HG03439 (cell line): Measurements from ENCODE around the gene DISP2.
A peak's percentile ranks its signal among the peaks of the same experiment; 100 is the strongest.

Experiments used
- ATAC-seq: cut with Tn5 transposase; IDR thresholded peaks from one replicate; pipeline ENCODE4 v1.9.1; 2021; ENCODE audit warnings: mild to moderate bottlenecking, moderate library complexity; ENCODE audit not compliant: unreplicated experiment

The DISP2 gene, protein sequence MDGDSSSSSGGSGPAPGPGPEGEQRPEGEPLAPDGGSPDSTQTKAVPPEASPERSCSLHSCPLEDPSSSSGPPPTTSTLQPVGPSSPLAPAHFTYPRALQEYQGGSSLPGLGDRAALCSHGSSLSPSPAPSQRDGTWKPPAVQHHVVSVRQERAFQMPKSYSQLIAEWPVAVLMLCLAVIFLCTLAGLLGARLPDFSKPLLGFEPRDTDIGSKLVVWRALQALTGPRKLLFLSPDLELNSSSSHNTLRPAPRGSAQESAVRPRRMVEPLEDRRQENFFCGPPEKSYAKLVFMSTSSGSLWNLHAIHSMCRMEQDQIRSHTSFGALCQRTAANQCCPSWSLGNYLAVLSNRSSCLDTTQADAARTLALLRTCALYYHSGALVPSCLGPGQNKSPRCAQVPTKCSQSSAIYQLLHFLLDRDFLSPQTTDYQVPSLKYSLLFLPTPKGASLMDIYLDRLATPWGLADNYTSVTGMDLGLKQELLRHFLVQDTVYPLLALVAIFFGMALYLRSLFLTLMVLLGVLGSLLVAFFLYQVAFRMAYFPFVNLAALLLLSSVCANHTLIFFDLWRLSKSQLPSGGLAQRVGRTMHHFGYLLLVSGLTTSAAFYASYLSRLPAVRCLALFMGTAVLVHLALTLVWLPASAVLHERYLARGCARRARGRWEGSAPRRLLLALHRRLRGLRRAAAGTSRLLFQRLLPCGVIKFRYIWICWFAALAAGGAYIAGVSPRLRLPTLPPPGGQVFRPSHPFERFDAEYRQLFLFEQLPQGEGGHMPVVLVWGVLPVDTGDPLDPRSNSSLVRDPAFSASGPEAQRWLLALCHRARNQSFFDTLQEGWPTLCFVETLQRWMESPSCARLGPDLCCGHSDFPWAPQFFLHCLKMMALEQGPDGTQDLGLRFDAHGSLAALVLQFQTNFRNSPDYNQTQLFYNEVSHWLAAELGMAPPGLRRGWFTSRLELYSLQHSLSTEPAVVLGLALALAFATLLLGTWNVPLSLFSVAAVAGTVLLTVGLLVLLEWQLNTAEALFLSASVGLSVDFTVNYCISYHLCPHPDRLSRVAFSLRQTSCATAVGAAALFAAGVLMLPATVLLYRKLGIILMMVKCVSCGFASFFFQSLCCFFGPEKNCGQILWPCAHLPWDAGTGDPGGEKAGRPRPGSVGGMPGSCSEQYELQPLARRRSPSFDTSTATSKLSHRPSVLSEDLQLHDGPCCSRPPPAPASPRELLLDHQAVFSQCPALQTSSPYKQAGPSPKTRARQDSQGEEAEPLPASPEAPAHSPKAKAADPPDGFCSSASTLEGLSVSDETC (N-terminal part only)

DNA sequence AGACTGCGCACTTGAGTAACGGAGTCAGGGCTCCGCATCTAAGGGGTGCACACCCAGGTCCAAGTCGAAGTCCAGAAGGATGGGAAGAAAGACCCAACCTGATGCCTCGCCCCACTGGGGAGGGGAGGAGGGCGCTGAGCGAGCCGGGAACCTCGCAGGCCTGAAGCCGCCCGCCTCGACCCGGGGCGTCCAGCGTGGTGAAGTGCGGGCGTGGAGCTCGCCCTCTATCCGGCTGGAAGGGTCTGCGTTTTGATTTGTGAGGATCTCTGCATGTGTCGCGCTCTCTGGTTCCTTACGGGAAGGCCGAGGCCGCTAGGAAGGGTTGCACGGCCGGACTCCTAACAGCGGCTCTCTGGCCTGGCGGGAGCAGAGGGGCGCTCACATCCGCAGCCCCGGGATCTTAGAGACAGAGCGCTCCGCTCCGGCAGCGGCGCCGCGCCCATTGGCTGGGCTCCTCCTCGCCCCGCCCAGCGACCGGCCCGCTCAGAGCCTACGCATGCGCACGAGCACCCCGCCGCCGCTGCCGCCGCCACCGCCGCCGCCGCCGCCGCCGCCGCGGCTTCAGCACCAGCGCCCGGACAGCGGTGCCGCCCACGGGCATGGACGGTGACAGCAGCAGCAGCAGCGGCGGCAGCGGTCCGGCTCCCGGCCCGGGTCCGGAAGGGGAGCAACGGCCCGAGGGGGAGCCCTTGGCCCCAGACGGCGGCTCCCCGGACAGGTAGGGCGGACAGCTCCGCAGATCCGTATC is at the start of gene DISP2:
Gene DISP2 (plus strand): TSS at position 497 of the 748 bp plus-strand sequence. CDS start 103 bp downstream, at position 600.
- ATAC-seq, result peak; percentile 76

DNA sequence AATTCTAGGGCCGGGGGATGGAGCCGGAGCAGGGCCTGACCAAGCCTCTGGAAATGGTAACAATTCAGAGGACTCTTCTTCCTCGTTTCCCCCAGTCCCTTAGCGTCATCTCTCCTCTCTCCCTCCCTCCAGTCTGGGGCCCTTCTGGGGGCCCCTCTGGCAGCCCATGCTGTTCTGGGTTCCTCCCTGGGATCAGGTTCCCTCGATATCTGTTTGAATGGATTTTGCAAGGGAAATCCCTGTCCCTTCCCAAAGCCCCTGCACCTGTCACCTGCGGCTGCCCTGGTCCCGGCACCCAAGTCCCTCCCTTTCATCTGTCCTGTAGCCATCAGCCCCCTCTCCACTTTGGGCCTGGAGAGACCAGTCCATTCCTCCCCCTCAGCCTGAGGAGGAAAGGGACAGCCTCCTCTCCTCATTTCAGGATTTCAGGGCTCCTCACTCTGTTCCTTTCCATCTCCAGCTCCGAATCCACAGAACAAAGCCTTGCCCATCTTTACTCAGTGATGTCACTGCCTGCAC is 48.6 kb upstream of the DISP2 start:
- ATAC-seq, result no peak

DNA sequence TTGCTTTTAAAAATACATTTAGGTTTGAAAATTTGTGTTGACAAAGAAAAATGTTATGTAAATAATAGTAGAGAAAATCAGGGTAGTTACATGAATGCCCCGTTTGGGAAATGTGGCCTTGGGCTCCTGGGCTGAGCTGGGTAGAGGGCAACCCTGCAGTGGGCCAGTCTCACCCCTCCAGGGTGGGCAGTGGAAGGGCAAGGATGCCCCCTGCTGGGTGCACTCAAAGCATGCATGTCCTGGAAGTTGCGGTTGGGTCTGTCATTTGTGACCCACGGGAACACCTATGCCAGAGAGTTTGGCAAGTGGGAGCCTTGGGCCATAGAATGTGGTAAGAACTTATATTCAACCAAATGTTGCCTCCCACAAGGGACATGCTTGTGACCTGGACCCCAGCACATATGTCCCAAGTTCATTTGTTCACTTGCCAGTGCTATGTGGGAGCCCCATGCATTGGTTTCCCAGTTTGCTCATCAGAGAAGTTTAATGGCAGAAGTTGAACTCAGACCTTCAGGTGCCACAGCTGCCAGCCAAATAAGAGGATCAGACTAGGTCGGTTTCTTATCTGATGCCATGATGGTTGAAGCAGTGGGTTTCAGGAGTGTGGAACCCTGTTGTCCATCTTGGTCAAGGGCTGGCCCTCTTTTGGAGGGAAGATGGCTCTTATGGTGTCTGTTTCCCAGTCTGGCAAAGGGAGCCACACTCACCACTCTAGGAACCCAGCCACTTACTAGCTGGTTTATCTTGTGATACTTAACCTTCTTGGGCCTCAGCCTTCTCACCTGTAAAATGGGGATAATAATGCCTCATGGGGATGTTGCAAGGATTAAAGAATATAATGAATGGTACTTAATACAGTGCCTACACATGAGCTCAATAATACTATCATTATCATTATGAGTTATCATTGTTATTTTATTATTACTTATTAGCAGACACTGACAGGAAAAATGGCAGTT is 47.7 kb upstream of the DISP2 start:
- no peak for ATAC-seq

DNA sequence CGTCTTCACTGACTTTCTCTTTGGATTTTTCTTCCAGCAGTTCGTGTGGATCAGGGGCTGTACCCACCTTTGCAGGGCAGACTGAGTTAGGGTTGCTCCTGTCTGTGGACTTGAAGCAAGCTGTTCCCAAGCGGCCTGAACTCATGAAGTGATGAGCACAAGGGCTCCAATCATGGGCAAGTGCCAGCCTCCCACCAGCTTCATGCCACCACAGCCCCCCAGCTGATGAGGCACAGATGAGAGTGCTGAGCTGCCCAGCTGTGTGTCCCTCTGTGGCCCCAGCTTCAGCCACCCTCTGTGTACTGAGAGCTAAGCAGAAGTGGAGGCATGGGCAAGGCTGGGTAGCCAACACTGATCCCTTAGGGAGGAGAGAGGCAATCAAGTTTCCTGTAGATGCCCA is 47.0 kb upstream of the DISP2 start:
- no peak for ATAC-seq

DNA sequence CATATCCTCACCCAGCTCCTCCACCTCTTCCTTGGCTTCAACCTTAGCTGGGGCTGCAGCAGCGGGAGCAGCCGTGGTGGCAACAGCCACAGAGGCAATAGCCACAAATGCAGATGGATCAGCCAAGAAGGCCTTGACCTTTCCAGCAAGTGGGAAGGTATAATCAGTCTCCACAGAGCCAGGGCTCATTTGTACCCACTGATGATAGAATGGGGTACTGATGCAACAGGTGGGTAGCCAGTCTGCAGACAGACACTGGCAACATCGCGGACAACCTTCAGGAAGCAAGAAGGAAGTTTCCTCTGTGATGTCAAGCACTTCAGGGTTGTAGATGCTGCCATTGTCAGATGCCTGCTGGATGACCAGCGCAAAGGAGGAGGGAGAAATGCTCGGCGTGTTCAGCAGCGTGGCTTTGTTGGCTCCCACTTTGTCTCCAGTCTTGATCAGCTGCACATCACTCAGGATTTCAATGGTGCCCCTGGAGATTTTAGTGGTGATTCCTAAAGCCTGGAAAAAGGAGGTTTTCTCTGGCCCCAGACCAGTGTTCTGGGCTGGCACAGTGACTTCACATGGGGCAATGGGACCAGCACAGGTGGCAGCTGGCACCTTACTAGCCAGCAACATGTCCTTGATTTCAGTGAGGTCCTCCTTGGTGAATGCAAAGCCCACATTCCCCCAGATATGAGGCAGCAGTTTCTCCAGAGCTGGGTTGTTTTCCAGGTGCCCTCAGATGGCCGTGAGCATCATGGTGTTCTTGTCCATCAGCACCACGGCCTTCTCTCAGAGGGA is 45.5 kb upstream of the DISP2 start:
- no peak for ATAC-seq

DNA sequence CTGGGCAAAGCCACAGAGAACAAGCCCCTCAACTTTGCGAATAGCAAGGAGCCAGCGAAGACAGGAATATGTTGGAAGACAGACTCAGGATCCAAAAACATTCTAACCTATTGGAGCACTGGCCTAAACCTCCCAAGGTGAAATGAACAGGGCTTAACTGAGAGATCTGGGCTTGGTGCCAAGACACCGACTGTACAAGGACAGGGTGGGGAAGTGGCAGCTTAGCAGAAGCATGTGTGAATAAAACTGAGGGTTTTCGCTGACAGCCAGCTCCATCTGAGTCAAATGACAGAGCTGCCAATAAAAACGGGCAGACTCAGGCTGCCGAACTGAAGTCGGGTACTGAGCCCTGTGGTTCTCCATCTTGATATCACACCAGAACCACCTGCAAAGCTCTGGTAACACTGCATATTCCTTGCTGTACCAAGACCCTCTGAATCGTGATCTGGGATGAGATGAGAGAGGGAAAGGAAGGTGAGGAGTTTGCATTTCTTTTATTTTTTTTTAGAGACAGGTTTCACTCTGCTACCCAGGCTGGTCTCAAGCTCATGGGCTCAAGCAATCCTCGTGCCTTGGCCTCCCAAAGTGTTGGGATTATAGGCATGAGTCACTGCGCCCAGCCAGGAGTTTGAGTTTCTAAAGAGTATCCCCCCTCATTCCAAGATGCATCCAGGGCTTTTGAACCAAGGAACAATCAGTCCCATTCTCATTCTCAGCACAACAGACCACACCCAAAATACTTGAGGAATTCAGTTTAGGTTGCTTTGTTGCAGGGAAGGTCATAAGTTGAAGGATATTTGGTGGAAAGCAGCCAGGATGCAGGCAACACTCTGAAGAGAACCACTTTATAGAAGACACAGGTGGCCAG is 44.3 kb upstream of the DISP2 start:
- ATAC-seq, result no peak

DNA sequence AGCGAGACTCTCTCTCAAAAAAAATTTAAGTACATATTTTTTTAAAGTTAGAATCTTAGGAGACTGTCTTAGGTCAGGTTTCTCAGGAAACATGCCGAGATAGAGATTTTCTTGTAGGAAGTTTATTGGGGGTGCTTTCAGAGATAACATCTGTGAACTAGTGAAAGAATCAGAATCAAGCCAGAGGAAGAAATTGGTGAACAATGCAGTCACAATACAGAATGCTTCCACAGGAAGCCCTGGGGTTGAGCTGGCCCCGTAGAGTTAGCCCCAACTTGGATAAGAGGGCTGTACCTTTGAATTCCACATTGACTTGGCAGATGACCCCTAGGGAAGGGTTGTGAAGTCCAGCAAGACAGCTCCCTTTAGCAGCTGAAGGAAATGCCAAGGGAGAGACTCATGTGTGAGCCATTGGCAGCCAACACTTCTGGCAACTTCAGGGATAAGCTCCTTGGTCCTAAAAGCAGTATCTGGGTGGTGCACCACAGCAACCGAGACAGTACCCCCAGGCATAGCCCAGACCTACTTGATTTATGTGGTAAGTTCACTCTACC is 43.2 kb upstream of the DISP2 start:
- no peak for ATAC-seq

DNA sequence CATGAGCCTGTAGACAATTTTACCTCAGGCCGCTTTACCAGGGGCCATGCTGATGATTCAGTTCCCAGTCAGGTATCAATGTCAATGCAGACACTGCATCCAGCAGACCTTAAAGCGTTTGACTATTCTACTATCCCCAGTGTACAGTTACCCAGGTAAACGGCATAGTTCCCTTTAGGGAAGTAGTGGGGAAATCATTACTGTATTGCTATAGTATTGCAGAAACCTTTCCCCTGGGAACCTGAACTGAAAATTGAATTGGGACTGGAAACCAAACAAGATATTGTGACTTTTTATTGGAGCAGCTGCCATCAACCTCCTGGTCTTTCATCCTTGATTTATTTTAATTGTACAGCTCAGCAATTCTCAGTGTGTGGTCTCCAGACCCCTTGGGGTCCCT is 41.1 kb upstream of the DISP2 start:
- ATAC-seq, result no peak

DNA sequence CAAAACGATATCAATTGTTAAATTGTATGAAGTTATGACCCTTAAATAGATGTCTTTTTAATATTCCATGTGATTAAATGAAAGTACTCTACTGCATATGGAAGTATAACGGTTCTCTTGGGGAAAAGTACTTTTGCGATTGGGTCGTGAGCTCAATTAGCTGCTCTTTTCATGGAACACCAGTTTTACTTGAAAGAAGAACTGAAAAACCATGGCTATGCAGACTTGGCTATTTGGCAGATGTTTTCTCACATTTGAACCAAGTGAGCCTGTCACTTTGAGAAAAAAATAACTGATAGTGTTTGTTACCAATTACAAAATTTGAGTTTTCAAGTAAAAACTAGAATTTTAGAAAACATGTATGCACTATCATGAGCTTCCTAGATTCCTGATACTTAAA is 40.4 kb upstream of the DISP2 start:
- ATAC-seq, result no peak

DNA sequence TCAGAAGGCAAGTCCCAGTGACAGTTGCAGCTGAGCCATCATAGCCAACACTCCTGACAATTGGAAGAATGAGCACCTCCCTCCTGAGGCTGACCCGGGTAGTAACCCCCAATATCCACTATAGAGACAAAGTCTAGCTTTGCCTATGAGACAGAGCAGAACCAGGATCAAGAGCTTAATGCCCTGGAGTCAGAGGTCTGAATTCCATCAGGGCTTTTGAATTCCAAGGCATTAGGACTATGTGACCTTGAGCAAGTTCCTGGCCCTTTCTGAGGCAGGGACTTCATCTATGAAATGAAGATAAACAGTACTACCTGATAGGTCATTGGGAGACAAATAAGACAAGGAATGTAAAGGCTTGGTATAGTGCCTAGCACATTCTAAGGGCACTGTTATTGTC is 37.6 kb upstream of the DISP2 start:
- ATAC-seq, result no peak

DNA sequence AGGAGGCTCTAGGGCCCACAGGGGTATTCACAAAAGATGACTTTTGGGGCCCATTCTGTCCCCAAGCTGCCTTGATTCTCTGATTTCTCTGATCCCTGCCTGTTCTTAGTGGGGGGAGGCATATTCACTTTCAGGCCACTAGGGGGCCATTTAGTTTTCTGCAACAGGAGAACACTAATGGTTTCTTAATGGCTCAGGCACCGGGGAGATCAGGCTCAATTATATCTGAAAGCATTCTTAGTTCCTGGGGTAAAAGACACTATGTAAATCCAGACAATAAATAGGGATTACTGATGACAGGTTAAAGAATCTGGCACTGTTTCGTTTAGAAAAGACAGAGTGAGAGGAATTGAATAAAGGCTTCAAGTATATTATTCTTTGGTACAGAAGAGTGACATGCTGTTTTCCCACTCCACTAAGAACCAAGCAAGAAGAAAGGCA is 37.1 kb upstream of the DISP2 start:
- no peak for ATAC-seq

DNA sequence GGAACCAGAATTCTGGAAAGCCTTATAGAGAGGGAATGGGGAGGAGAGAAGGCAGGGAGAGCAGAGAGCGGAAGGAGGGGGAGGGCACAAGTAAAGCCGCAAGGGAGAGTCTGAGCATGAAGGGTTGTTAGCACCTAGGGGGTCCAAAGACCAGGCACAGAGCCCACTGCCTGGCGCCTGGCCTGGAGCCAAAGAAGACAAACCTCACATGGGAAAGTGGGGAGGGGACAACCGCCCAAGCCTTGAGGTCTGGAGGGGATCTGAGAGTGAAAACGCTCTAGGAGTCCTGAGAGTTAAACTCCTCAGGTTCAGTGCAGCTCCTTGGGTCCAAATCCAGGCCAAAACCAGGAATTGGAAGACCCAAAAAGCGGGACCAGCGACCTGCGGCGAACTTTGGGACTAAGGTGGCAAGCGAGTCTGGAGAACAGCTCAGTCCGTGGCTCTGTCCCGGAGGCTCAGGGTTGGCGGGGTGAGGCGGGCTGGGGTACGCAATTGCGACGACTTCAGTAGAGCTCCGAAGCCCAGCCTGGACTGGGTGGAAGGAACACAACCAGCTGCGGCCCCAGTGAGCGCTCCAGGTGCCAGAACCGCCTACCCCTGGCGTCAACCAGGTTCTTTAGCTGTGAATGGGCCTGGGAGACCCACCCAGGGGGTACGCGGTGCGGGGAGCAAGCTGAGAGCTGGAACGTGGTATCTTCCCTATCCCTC is 35.3 kb upstream of the DISP2 start:
- ATAC-seq, result no peak

DNA sequence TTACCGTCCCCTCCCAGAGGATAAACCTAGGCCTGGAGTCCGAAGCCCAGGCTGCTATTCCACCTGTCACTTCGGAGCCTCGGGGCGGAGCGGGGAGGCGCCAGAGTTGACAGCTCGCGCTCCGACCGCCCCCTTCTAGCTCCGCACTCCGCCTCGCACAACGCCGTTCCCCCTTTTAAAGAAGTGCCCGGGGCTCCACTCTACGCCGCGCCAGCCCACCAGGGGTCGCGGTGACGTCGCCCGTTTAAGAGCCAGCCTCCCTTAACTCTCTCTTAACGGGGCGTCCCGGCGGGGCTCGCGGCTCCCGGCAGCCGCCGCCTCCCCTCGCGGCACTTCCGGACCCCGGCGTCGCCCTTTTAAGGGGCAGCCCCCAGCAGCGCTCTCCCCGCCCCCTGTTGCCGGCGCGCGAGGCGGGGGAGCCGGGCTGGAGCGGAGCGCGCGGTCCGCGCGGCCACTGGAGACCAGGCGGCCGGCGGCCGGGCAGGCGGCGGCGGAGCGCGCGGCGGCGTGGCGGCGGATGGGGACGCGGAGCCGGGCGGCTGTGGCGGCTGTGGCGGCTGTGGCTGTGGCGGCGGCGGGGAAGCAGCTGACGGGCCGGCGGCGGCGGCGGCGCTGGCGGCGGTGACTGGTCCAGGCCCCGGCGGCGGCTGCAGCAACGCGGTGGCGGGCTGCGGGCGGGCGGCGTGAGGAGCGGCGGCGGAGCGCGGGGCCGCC is 34.6 kb upstream of the DISP2 start, which contains the start of gene INAFM2:
Gene INAFM2 (plus strand): TSS at position 454 of the 714 bp plus-strand sequence. CDS start 364 bp downstream, outside the sequence.
- ATAC-seq, result peak; percentile 87

DNA sequence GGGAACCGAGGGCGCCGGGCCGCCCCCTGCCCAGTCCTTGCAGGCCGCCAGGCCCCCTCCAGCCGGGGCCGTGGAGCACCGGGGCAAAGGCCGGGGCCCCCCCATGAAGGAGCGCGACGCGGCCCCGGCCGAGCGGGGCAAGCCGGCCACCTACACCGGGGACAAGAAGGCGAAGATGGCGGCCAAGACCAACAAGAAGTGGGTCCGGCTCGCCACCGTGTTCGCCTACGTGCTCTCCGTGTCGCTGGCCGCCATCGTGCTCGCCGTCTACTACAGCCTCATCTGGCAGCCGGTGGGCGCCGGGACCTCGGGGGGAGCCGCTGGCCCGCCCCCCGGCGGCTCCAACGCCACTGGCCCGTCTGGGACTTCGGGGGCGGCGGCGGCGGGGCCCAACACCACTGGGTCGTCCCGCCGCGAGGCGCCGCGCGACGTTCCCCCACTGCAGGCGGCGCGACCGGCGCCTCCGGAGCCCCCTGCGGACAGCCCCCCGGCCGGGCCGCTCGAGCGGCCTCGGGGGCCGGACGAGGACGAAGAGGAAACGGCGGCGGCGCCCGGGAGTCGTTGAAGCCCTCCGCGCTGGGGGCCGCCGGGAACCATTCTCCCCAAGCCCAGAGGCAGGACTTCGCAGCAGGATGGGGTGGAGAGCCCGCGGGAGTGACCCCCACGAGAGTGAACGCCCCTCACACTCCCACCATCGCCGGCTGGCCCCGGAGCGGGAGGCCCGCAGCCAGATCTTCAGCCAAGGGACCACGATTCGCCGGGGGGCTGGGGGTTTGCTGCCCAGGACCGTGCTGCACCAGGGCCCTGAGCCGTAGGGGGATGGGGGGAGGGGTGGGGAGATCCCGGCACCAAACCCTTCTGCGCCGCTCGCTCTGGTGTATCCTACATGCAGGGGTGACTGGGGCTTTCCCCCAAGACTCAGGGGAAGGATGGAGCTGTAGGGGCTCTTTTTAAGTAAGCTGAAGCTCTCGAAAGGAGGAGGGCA is 33.8 kb upstream of the DISP2 start:
- no peak for ATAC-seq
